HG02885 (cell line): ENCODE results near the gene SIL1.
"Not testable (repeated sequence)": the region's sequence is repeated elsewhere in the genome, so short reads cannot be mapped to it uniquely, and the experiment has no call there.

ENCODE experiments used
- ATAC-seq: cut with Tn5 transposase; IDR thresholded peaks from one replicate; pipeline ENCODE4 v1.9.1; 2021; ENCODE audit warnings: mild to moderate bottlenecking; ENCODE audit not compliant: unreplicated experiment, poor library complexity

The SIL1 gene

DNA sequence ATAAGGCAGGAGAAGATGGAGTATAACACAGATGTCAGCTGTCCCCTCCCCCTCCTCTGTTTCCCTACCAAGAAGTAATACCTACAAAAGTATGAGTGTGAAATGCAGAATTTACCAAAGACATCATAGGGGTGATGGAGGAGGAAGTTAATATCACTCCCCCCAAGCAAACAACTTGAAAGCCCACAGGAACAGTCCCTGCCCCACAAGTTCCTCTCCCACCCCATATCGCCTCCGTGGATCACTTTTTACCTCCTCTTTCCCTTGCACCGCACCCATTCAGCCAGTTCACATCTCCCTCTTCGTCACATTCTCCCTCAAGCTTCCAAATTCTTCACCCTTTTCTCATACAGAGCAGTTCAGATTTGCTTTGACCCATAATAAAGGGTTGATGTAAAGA, 7.0 kb upstream of the SIL1 start:
- ATAC-seq: no peak

DNA sequence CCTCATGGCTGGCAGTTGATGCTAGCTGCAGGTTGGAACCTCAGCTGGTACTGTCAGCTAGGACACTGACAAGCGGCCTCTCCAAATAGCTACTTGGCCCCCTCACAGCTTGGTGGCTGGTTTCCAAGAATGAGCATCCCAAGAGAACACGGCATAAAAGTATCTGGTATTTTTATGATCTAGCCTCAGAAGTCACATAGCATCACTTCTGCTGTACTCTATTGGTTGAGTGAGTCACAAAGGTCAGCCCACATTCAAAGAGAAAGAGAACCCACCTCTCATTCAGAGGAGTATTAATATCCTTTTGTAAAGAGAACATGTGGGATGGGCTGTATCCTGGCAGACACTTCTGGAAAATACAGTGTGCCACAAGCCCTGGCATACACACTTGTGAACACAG, 6.0 kb upstream of the SIL1 start:
- no peak for ATAC-seq

DNA sequence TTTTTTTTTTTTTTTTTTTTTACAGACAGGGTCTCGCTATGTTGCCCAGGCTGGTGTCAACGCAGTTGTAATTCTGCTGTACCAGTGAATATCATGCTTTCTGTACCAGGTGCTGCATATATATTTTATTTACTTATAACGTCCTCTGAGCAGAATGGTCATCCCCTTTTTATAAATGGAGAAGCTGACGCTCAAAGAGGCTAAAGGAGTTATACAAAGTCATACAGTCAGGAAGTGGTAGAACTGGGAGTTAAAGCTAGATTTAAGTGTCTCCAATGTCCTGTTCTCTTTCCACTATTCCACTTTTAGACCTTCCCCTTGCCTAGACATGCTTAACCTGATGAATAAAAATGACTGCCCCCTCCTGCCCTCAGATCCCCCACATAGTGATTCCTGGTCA, 1.2 kb upstream of the SIL1 start:
- ATAC-seq: no peak

DNA sequence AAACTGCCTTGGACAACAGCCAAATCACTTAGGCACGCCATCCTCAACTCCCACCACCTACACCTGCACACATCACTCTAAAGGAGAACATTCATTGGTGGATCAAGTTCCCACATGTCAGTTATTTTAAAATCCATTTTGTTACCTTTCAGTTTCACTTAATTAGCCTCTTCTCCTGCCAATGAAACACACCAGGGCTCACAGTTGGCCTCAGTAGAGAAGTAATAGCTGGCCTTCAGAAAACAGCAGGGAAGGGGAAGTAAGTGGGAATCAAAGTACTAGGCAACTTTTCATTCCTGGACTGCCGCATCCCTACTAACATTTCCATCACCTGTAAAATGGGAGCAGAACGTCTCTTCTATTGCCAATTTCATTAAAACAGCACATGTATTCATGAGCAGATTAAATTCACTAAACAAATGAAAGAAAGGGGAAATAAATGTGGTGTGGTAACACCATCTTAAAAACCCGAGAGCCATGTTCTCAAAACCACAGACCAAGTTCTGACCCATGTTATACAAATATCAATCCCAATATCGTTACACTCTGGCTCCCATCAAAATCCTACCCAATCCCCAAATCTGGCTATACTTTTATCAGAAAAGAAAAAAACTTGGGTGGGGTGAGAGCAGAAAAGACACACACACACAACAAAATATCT, 1.7 kb downstream of the SIL1 start:
- no peak for ATAC-seq

DNA sequence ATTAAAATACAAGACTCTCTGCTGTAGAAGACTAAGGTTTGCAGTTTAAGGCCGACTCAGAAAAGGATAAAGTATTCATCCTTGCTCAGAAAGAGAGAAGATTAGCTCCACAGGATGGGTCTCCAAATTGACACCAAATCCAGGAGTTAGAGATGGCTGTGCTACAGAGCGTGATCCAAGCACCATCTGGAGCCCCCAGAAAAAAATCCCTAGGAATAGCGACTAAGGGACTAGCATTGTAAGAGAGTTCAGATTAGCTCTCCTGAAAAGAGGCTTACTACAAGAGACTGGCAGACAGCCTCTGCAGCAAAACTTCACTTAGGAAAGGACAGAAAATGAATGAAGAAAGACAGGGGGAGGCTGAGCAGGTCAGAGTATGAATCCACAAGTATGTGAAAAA, 3.7 kb downstream of the SIL1 start:
- no peak for ATAC-seq

DNA sequence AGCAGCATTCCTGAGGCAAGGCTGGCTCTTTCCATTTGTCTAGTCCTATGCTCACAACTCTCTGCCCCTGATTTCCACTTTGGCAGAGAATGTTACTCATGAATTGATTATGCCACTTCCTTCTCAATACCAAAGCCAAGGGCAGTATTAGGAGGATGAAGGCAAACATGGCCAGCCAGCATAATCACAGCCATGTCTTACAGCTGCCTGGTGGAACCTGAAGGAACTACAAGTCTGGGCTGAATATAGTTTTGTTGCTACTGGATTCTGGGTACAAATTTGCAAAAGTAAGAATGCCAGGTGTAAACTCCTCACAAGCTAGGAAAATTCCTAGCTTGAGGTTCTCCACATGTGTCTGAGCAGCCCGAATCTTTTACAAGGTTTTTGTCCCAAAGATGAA, 4.2 kb downstream of the SIL1 start:
- ATAC-seq: no peak

DNA sequence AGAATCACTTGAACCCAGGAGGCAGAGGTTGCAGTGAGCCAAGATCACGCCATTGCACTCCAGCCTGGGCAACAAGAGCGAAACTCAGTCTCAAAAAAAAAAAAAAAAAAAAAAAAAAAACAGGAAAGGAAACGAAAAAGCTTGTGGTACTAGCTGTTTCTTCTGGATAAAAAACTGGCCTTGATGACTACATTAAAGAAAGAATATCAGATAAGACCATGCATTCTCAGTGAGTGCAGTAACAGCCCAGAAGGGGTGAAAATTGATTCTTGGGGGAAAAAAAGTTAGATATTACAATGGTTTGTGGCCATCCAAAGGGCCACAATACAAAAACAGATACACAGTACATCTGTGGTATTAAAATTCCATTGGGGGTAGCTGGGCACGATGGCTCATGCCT, 5.3 kb downstream of the SIL1 start:
- ATAC-seq: not testable (repeated sequence)

DNA sequence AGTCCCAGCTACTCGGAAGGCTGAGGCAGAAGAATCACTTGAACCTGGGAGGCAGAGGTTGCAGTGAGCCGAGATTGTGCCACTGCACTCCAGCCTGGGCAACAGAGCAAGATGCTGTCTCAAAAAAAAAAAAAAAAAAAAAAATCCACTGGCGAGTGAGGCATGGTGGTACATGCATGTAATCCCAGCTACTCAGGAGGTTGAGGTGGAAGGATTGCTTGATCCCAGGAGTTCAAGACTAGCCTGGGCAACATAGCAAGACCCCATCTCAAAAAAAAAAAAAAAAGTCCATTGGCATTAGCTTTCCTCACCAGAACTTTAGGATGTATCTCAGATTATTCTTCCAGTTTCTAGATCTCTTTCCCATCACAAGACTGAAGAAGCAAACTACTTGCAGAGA, 6.2 kb downstream of the SIL1 start:
- ATAC-seq: not testable (repeated sequence)

DNA sequence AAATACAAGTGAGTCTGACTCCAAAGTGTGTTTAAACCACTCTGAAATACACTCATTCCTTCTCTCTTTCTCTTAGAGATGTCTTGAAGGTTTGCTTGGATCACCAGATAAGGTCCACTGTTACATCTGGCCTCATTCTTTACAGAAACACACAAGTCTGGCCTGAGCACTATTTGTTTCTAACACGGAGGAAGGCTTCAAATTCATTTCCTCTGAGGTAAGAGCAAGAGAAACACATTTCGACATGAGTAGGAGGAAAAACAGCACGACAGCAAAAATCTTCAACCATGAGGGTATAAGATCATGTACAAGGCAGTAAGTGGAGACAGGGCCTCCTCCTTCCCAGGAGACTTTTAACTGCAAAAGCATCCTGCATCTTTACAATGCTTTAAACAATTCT, 8.0 kb downstream of the SIL1 start:
- ATAC-seq: no peak

DNA sequence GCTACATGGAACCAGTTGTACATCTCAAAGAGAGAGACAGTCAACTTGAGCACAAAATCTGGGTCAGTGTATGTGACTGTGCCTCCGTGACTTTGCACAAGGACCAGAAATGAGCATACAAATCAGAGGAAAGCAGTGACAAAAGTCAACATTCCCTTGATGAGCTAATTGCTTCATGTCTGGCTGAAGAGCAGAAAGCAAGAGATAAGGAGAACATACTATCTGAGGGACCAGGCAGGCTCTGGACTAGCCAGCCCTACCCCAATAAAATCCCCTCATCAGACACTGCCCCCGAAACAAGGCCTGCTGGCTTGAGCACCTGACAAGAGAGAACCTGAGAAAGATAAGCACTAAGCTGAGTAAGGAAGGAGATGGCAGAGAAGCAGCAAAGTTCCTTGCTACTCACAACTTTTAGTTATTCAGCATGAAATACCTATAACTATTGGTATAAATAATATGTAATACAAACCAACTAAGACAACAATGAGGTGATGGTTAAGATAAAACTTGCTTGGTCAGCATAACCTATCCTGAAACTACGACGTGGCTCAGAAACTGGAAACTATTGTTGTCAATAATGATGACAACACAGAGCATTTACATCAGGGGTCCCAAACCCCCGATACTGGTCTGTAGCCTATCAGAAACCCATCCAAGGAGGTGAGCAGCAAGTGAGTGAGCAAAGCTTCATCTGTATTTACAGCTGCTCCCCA, 9.5 kb downstream of the SIL1 start:
- ATAC-seq: no peak

DNA sequence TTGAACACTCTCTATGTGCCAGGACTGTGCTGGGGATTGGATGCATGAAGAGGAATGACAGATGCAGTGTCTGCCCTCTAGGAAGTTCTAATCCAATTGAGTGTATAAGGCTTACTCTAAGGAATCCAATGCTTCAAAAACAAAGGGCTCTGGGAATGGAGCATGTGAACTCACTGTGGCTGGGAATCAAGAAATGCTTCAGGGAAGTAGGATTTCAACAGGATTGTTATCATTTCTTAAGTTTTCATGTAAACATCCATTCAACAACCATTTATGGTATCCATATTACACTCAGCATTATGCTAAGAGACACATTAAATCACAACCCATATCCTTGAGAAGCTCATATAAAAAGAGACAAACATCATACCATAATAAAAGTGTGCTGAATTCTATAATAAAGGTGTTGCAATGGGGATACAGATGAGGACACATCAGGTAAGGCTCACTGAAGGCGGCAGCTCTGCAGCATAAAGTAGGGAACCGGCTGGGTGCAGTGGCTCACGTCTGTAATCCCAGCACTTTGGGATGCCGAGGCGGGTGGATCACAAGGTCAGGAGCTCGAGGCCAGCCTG, 11.3 kb downstream of the SIL1 start:
- no peak for ATAC-seq

DNA sequence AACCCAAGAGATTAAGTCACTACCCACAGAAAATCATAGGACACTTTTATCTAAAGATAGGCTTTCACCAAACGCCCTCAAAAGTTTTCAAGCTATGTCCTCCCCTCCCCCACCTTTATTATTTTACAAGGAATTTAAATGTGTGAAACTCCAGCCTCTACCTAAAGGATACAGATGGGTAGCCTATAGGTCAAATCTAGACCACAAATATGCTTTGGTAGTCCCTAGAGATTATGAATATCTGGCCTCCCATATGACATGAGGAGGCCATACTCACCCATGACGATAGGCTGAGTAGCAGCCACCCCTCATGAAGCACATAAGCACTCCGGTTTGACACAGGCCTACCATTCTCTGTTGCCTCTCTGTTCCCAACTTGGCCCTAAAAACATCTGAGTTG, 11.9 kb downstream of the SIL1 start:
- ATAC-seq: no peak

DNA sequence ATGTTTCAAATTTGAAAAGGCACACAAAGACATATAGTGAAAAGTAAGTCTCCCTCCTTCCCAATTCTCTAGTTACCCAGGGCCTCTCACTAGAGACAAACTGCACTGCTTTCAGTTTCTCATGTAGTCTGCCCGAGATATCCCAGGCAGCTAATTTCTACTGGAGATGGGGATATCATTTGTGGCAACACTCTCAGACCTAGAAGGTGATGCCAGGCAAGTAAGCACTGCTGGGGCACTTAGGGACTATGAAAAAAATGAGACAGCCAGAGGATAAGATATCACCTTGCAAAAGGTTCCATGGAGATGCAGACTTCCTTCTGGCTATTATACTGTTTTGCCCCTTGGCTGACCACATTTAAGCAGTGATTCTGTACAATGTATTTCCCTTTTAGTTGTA, 12.6 kb downstream of the SIL1 start:
- ATAC-seq: no peak

DNA sequence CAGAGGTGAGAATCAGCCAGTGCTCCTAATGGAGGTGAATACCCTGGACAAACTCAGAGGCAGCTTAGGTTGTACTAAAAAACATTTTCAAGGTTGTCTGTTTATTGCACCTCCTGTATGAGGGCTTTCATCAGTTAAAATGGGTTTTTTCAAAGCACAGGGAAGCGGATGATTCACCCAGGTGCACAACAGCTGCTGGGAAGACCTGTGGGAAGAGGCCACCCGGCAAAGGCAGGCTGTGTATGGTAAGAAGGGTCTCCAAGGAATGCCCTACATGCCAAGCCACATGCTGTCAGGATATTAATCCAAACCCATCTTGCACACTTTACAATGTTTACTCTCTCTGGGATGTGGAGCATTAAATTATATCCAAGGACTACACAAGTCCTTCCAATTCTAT, 14.7 kb downstream of the SIL1 start:
- ATAC-seq: no peak

DNA sequence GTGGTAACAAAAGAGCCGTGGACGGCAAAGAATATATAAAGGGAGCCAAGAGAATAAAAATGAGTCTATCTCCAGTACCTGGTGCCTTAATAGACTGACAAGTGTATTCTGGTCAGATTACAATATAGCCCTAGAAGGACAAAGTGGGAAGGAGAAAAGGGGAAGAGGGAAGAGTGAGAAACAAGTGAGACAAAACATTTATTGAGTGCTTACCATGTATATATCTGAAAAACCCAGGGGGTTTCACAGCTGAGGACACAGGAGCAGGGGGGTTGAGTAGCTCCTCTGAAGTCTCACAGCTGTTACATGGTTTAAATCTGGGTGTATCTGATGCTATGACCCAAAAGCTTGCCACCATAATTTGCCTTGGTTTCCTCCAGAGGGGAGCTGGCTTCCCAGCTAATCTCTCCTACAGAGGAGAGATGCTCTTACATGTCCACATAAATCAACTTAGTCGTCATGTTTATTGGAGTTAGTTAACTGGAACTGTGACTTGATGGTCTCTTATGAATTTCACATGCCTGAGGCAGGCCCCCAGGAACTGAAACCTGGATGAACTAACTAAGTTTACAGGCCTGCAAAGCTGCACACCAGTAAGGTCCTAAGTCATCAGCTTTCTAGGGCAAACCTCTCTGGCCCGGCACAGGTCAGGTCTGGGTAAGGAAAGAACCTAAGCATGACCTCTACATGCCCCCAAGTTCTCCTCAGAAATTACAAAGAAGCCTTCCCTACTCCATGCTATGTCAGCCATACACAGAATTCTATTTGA, 15.5 kb downstream of the SIL1 start:
- no peak for ATAC-seq

DNA sequence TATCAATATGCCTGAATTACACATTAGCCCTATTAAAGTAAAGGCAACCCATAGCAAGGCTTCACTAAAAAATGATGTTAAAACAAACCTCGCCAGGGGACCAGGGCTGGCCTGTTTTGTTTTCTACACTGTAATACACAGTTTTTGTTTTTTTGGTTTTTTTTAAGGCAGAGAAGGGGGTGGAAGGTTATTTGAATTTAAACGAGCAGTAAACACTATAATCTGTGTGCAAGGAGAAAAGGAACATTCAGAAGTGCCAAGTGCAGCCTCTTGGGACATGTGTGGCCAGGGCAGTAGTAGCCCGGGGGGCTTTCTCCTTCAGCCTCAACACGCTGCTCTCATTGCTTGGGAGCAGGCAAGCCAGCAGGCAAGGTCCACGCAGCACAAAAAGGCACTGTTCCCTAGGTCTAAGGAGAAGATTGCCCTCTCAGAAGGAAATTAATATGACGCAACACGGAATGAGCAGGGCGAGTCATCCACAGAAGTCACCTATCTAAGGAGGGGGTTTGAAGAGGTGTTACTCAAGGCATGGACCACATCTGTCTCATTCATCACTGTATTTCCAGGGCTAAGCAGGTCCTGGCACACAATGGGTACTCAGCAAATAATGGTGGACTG, 16.2 kb downstream of the SIL1 start:
- no peak for ATAC-seq

DNA sequence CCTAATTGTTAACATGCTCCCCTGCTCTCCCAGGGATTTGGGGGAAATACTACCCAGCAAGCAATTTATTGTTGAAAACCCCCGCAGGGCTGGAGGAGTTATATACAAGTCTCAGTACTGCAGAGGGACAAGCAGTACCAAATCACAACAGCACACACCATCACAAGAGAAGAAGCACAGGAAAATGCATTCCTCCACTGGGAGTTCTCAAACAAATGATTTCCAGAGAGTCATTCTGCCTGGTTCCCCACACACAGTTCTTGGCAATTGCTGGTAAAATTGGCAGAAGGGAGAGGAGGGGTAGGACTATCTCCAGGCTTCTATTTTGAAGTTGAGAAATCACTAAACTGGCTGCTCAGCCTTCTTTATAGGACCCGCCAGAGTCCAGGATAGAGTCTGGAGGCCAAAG, 16.8 kb downstream of the SIL1 start:
- no peak for ATAC-seq

DNA sequence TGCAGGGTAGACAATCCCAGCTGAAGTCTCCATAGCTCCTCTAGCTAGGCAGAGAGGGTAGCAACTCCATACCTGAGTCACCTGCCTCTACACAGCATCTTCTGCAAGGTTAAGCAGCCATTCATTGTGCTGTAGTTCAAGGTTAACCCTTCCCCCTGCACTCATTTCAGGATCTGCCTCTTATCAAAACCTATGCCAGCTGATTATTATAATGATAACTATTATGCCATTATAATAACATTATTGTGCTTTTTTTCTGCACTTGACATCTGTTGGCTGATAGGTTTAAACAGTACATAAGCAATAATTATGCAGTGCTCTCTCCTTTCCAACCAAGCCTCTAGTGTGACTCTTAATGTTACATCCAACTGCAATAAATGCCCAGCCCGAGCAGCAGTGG, 17.3 kb downstream of the SIL1 start:
- ATAC-seq: no peak

DNA sequence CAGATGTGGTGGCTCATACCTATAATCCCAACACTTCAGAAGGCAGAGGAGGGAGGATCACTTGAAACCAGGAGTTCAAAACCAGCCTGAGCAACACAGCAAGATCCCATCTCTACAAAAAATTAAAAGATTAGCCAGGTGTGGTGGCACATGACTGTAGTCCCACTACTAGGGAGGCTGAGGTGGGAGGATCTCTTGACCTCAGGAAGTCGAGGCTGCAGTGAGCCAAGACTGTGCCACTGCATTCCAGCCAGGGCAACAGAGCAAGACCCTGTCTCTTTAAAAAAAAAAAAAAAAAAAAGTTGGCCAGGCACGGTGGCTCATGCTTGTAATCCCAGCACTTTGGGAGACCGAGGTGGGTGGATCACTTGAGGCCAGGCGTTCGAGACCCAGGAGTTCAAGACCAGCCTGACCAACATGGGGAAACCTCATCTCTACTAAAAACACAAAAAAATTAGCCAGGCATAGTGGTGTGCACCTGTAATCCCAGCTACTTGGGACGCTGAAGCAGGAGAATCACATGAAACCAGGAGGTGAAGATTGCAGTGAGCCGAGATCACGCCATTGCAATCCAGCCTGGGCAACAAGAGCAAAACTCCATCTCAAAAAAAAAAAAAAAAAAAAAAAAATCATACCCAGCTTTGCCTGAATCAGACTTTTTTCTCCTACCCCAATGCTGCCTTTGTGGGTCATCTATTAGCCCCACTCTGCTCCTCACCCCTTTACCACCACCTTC, 18.2 kb downstream of the SIL1 start:
- not testable (repeated sequence) for ATAC-seq

DNA sequence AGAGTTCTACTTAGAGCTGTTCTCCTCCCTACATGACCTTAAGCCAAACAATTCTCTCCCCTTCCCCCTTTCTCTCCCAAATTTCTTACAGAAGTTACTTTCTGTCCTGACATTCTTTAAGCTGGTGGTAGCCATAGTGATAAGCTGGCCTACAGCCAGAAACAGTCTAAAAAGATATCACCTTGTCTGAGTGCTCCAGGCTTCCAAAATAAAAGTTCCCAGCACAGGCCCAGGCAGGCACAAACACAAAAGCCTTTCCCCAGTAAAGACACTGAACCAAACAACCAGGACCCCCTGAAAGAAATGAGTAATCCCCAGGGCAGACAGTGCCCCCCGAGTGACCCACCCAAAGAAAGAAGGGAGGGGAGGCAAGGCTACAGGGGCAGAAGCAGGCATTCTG, 19.2 kb downstream of the SIL1 start:
- ATAC-seq: no peak
